ENCODE results near the gene WDR93. TPM values are rescaled to one million over a fixed set of nuclear protein-coding genes. Genes with fewer than 3 reads are reported as not detected.

WDR93 gene
- total RNA-seq (2022) (0.16 TPM in 1 of 2 replicates, not detected in the other), Bru-seq, nascent RNA (percentile 12 among the genes with signal in this experiment), BruChase-seq, experiment 1, labeled RNA remaining after a 2-hour chase (percentile 9 among the genes with signal in this experiment), BruChase-seq, experiment 2, labeled RNA remaining after a 6-hour chase (percentile 10 among the genes with signal in this experiment)
- long read RNA-seq = 0 reads

GRCh38 chr15:89690276-89691218, at the start of gene WDR93, which contains the start of gene PEX11A:
TSS of gene WDR93 (plus strand) at chr15:89690811. CDS start at chr15:89701747, 10,936 bp downstream.
TSS of gene PEX11A (minus strand) at chr15:89690754. CDS start at chr15:89690632, 122 bp downstream.
- DNase-seq = peak; percentile 76 to 85
- no TSS peak for BruUV-seq (replicated peaks)
- TF ChIP-seq, protein P1, sequence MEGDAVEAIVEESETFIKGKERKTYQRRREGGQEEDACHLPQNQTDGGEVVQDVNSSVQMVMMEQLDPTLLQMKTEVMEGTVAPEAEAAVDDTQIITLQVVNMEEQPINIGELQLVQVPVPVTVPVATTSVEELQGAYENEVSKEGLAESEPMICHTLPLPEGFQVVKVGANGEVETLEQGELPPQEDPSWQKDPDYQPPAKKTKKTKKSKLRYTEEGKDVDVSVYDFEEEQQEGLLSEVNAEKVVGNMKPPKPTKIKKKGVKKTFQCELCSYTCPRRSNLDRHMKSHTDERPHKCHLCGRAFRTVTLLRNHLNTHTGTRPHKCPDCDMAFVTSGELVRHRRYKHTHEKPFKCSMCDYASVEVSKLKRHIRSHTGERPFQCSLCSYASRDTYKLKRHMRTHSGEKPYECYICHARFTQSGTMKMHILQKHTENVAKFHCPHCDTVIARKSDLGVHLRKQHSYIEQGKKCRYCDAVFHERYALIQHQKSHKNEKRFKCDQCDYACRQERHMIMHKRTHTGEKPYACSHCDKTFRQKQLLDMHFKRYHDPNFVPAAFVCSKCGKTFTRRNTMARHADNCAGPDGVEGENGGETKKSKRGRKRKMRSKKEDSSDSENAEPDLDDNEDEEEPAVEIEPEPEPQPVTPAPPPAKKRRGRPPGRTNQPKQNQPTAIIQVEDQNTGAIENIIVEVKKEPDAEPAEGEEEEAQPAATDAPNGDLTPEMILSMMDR (IDR thresholded peaks at IDR 0.05; ENCODE audit: insufficient read depth in 1 of 2, low read depth in 1 of 2, low read length in 1 of 2, severe bottlenecking in 1 of 2, unreplicated experiment in 1 of 2) = no peak
- POLR2A ChIA-PET = no interaction called here
- H3K9me3 Mint-ChIP-seq (ENCODE audit: unreplicated experiment) = no peaks in the 10 kb centered on the region
- peak within 1 kb of the TSS; percentile 87 for H3K4me3 ChIP-seq (ENCODE audit: low read depth, low read length)
- intact Hi-C loops (cut with micrococcal nuclease; ENCODE audit: unreplicated experiment) = loop anchor here (5.0 kb wide), 1 partner anchor 33 kb away; the partner anchor contains the start of gene KIF7
- no peaks in the 10 kb centered on the region for H3K27me3 Mint-ChIP-seq (ENCODE audit: insufficient read depth, unreplicated experiment)
- H3K36me3 ChIP-seq (ENCODE audit: control insufficient read depth, insufficient read depth, low read length) = no peaks in the 10 kb centered on the region
- no peaks in the 10 kb centered on the region for H3K4me1 Mint-ChIP-seq (ENCODE audit: low read depth, unreplicated experiment)
- peak within 1 kb of the TSS; percentile 6 for H3K27ac Mint-ChIP-seq (ENCODE audit: unreplicated experiment)
- peak within 1 kb of the TSS; percentile 87 for H3K4me3 Mint-ChIP-seq (ENCODE audit: unreplicated experiment)
- no peaks in the 10 kb centered on the region for H3K4me1 ChIP-seq
- no peaks in the 10 kb centered on the region for H3K9me3 ChIP-seq
- no peaks in the 10 kb centered on the region for H3K36me3 Mint-ChIP-seq (ENCODE audit: insufficient read depth, unreplicated experiment)
- H3K27me3 ChIP-seq (replicated peaks; ENCODE audit: control insufficient read depth, insufficient read depth, low read length) = no peaks in the 10 kb centered on the region
- CTCF ChIA-PET = no interaction called here

GRCh38 chr15:89641053-89641452, 49.6 kb upstream of the WDR93 start:
- H3K4me1 Mint-ChIP-seq (ENCODE audit: low read depth, unreplicated experiment) = no peaks in the 10 kb centered on the region
- Histone ChIP-seq H3K9me3 (no peaks in the 10 kb centered on the region), H3K27me3 (replicated peaks; ENCODE audit: control insufficient read depth, insufficient read depth, low read length) (no peaks in the 10 kb centered on the region), H3K4me1 (no peaks in the 10 kb centered on the region), H3K4me3 (ENCODE audit: low read depth, low read length) (no peak overlapping the region), H3K36me3 (ENCODE audit: control insufficient read depth, insufficient read depth, low read length) (no peaks in the 10 kb centered on the region)
- TF ChIP-seq, protein P1 (IDR thresholded peaks at IDR 0.05; ENCODE audit: insufficient read depth in 1 of 2, low read depth in 1 of 2, low read length in 1 of 2, severe bottlenecking in 1 of 2, unreplicated experiment in 1 of 2) = no peak
- CTCF ChIA-PET = no interaction called here
- intact Hi-C loops (cut with micrococcal nuclease; ENCODE audit: unreplicated experiment) = no loop called here
- no peak overlapping the region for H3K27ac Mint-ChIP-seq (ENCODE audit: unreplicated experiment)
- BruUV-seq (replicated peaks) = no TSS peak
- no peak for DNase-seq
- no peaks in the 10 kb centered on the region for H3K36me3 Mint-ChIP-seq (ENCODE audit: insufficient read depth, unreplicated experiment)
- no peaks in the 10 kb centered on the region for H3K9me3 Mint-ChIP-seq (ENCODE audit: unreplicated experiment)
- POLR2A ChIA-PET = no interaction called here
- no peak overlapping the region for H3K4me3 Mint-ChIP-seq (ENCODE audit: unreplicated experiment)
- H3K27me3 Mint-ChIP-seq (ENCODE audit: insufficient read depth, unreplicated experiment) = no peaks in the 10 kb centered on the region

DNA sequence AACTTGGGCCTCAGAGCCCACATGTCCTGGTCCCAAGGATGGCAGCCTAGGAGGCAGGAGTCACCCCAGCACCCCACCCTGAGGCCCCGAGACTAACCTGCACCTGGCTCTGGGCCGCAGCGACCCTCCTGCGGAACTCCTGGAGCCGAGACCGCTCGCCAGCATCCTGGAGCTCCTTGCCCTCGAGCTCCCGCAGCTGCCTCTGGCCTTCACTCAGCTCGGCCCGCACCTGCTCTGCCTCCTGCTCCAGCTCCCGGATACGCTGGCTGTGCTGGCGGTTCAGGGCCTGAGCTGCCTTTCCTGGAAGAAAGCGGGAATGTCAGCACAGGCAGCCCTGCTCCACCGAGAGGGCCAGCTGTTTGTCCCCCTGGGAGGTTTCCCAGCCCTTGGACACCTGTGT, 48.5 kb upstream of the WDR93 start:
- ChIA-PET CTCF (interaction anchor here (0.6 kb wide), 1 partner anchor 173 kb away, joined by 5 read pairs; the partner anchor contains the start of gene ANPEP), POLR2A (no interaction called here)
- intact Hi-C loops (cut with micrococcal nuclease; ENCODE audit: unreplicated experiment) = no loop called here
- Mint-ChIP-seq H3K27ac (ENCODE audit: unreplicated experiment) (no peak overlapping the region), H3K9me3 (ENCODE audit: unreplicated experiment) (no peaks in the 10 kb centered on the region), H3K4me1 (ENCODE audit: low read depth, unreplicated experiment) (no peaks in the 10 kb centered on the region), H3K4me3 (ENCODE audit: unreplicated experiment) (no peak overlapping the region), H3K27me3 (ENCODE audit: insufficient read depth, unreplicated experiment) (no peaks in the 10 kb centered on the region), H3K36me3 (ENCODE audit: insufficient read depth, unreplicated experiment) (peaks cover 5% of the 10 kb centered on the region)
- Histone ChIP-seq H3K27me3 (replicated peaks; ENCODE audit: control insufficient read depth, insufficient read depth, low read length) (no peaks in the 10 kb centered on the region), H3K9me3 (no peaks in the 10 kb centered on the region), H3K4me1 (no peaks in the 10 kb centered on the region), H3K36me3 (ENCODE audit: control insufficient read depth, insufficient read depth, low read length) (no peaks in the 10 kb centered on the region), H3K4me3 (ENCODE audit: low read depth, low read length) (no peak overlapping the region)
- TF ChIP-seq, protein P1 (IDR thresholded peaks at IDR 0.05; ENCODE audit: insufficient read depth in 1 of 2, low read depth in 1 of 2, low read length in 1 of 2, severe bottlenecking in 1 of 2, unreplicated experiment in 1 of 2) = no peak
- DNase-seq = no peak
- no TSS peak for BruUV-seq (replicated peaks)

Measured in Caco-2 (cell line).